NCI-H82 (cell line): ENCODE measurements around the gene VAV2.

ENCODE experiments used
- DNase-seq: peaks from one replicate; lab custom pipeline; 2025; lab: John Stamatoyannopoulos, UW

VAV2 gene

DNA sequence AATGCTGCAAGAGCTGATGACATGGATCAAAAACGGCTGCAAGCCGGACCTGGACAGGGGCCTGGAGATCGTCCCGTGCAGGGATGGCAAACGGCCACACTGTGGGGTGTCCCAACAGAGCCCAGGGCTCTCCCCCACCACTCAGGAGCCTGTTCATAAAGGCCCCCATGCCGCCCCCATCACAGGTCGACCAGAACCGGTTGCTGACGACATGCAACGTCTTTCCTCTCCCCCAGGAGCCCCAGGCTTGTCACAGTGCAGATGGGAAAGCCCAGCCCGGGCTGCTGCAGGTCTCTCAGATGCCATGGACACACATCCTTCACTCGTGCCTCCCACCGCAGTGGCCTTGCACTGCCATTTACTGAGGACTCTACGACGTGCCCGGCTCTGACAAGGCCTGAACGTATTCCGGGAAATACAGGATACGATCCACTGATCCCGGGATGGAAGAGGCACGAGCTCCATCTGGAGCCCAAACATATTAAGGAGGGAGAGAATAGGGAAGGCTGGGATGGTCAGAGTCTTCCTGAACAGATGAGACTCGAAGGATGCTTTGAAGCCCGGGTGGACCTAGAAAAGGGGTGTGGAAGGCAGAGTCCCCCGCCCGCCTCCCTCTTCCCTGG is 177.4 kb downstream of the VAV2 start:
- DNase-seq = peak; percentile 45

- peak; percentile 90 for DNase-seq
Observed at GRCh38 chr9:133813749-133814585, 178.2 kb downstream of the VAV2 start.

- DNase-seq = no peak
Observed at GRCh38 chr9:133812941-133813748, 179.0 kb downstream of the VAV2 start.

GRCh38 chr9:133812077-133812868 is 179.9 kb downstream of the VAV2 start:
- no peak for DNase-seq

GRCh38 chr9:133811471-133811870 is 180.7 kb downstream of the VAV2 start:
- no peak for DNase-seq

GRCh38 chr9:133810556-133811195 is 181.4 kb downstream of the VAV2 start:
- no peak for DNase-seq

GRCh38 chr9:133809335-133809734 is 182.8 kb downstream of the VAV2 start:
- no peak for DNase-seq

DNA sequence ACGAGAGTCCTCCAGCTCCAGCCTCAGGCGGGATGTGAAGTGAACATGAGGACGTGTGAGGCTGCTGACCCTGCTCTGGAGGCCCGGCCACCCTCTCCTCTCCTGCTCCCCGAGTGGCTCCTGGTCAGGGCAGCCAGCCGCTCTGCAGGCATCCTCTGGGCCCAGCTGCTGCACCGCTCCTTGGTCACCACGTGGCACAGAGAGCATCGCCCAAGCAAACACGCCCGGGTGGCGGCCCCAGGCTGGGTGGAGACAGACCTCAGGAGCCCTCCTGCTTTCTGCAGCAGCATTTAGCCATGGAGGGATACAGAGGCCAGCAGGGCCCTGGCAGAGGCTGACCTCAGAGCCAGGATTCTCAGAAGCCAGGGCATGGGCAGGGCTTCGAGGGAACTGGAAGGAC is 184.3 kb downstream of the VAV2 start:
- DNase-seq = no peak

GRCh38 chr9:133807037-133807436 is 185.1 kb downstream of the VAV2 start:
- DNase-seq = no peak

GRCh38 chr9:133806623-133807010 is 185.5 kb downstream of the VAV2 start:
- no peak for DNase-seq

DNA sequence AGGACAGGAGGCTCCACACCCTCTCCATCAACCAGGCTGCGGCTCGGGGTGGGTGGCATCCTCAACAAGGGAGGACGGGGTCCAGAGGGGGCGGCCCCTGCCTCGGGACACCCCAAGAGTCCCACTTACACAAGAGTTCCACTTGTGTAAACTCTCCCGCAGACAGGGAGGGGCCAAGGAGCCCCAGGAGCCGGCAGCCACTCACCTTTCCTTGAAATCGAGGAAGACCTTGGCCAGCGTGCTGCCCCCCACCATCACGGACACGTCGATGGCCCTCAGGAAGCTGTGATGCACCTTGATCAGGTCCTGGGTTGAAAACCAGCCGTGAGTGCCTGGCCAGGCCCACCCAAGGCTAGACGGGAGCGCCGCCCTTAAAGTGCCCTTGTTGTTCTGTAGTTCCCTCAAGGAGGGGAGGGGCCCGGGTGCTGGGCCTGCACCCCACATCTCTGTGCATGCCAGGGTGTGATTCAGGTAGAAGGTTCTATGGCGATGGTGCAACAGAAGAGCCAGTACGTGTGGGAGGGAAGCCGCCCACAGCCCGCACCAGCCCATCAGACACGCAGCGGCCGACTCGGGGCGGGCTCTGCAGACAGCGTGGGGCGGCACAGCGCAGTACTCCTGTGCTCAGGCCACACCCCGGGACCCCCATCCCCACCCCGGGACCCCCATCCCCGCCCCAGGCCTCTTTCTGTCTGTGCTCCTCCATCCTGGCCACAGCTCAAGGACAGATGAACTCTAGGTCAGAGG is 186.1 kb downstream of the VAV2 start:
- no peak for DNase-seq

- DNase-seq = no peak
Observed at GRCh38 chr9:133804199-133804598, 187.9 kb downstream of the VAV2 start.

DNA sequence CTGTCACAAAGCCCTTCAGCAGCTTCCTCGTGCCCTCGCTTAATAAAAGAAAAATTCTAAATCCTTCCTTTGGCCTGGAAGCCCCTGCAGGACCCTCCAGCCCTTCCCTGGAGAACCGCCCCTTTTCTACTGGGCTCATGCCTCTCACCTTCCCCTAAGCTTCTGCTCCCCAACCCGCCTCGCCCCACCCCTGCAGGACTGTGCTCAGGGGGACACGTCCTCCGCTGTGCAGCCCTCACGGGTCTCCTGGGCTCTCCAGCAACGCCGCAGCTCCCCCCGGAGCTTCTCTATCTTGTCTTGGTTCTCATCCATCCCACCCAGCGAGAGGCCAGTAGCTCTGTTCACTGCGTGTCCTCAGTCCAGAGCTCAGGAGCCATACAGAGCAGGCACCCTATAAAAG is 188.4 kb downstream of the VAV2 start:
- DNase-seq = no peak

GRCh38 chr9:133803028-133803585 is 189.0 kb downstream of the VAV2 start:
- no peak for DNase-seq

DNA sequence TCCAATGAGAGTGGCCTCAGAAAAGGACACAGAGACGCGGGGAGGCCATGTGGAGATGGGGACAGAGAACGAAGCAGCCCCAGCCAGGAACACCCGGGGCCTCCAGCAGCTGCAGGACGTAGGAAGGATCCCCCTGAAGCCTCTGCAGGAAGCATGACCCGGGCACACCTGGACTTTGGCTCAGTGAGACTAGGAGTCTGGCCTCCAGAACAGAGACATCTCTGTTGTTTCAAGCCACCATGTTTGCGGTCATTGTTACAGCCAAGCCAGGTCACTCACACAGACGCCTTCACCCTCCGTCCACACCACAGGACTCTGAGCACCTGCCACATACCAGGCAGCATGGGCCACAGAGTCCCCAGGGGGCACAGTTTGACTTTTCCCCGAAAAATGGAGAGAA is 190.4 kb downstream of the VAV2 start:
- DNase-seq = no peak

GRCh38 chr9:133800266-133800665 is 191.9 kb downstream of the VAV2 start:
- DNase-seq = no peak

GRCh38 chr9:133799716-133800115 is 192.4 kb downstream of the VAV2 start:
- DNase-seq = no peak

DNA sequence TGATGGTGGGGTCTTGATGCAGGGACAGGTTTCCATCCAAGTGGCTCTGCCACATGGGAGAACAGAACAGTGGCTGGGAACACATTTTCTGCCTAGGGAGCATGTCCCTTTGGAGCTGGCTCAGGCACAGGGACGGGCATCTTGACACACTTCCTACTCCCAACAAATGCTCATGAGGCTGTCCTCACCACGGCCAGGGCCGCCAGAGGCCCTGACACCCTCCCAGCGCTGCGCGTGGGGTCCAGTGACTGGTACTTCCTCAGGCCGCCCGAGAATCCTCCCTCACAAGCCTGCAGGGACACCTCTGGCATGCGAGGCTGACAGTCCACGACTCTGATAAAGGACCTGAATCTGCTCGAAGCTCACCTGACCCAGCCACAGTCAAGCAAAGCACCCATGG is 193.0 kb downstream of the VAV2 start:
- no peak for DNase-seq

- no peak for DNase-seq
Observed at GRCh38 chr9:133798160-133798559, 194.0 kb downstream of the VAV2 start.

GRCh38 chr9:133797406-133798105 is 194.6 kb downstream of the VAV2 start:
- DNase-seq = no peak
